Subcutaneous adipose tissue (tissue), 4 donors: ENCODE results near the gene METTL9. TPM values are rescaled to one million over a fixed set of nuclear protein-coding genes. Genes with fewer than 3 reads are reported as not detected.

Experiments
- CTCF ChIP-seq: fragments of 450-650 bp; IDR thresholded peaks from one replicate; pipeline ENCODE4 v1.5.1; 2016; ENCODE audit warnings: low read depth, mild to moderate bottlenecking, control low read depth, antibody characterized with exemption, moderate library complexity
- total RNA-seq, 4 donors: library from RNA; depleted of rRNA; stranded (reverse); fragments of >200 nt; gene quantifications; one replicate each; pipeline ENCODE4 v1.1.0, GENCODE V29; 2016

METTL9 gene
- total RNA-seq, 4 donors from 2014 or later: 117 to 230 (median 158) TPM

- no peak for TF ChIP-seq CTCF
These were observed 37.9 kb downstream of the METTL9 start for GRCh38 chr16:21637032-21637968.

- no peak for TF ChIP-seq CTCF
These were observed 39.2 kb downstream of the METTL9 start for GRCh38 chr16:21638573-21638975.

DNA sequence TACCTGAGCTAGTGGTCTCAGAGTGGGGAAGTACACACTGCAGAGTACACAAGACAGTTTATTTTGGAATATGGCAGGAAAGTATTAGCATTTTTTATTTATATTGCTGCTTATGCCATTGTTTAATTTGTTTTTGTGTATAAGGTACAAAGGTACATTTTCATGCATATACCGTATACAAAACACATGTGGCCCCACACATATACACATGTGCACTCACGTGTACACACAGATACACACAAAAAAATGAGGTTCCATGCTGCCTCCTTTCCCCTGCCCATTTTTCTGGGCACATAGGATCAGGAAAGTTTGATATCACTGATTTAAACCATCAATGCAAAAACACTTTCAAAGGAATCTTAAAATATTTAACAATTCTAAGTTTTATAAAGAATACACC lies 40.1 kb downstream of the METTL9 start:
- TF ChIP-seq CTCF: no peak

DNA sequence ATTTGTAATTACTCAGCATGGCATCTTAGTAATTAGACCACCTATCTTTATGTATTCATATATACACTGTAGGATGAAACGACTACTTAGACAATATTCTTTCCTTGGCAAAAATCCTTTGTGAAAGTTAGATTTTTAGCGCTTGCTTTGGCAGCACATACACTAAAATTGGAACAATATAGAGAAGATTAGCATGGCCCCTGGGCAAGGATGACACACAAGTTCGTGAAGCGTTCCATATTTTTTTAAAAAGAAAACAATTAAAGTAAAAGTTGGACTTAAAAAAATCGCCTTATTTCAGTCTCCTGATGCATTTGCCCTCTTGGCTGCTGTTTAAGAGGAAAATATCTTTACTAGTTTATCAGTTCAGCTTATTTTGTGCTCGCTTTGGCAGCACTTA lies 42.5 kb downstream of the METTL9 start:
- no peak for TF ChIP-seq CTCF

DNA sequence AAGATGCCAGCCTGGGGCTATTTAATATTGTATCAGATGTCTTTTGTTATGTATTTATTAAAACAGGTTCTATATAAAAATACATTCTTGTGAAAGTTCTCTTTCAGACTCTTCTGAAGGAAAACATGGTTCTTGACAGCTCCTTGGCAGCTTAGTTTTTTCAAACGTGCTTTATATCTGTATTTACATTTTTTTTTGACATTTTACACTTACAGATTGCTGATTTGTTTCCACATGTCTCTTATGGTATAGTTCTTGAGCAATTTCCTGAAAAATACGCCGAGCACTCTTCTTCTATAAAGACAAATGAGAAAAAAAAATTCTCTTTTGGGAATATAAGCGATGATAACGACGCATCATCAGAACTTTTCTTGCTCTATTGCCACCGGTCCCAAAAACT lies 43.5 kb downstream of the METTL9 start:
- no peak for TF ChIP-seq CTCF

DNA sequence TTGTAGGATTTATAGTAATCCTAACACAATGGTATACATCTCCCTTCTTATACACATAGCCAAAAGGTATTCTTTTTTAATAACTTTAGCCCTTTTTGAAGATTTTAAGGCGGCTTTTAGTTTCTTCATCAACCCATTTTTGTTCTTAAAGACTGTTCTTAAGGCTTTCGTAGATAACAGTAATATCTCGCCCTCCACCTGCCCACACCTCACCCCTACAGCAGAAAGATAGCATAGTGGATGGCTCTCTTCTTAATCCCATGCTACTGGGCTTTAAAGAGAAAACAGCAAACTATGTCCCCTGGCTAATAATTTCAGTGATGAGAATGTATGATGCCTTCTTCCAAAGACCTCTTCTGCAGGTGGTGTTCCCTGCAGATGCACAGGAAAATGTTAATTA lies 44.4 kb downstream of the METTL9 start:
- TF ChIP-seq CTCF: no peak

DNA sequence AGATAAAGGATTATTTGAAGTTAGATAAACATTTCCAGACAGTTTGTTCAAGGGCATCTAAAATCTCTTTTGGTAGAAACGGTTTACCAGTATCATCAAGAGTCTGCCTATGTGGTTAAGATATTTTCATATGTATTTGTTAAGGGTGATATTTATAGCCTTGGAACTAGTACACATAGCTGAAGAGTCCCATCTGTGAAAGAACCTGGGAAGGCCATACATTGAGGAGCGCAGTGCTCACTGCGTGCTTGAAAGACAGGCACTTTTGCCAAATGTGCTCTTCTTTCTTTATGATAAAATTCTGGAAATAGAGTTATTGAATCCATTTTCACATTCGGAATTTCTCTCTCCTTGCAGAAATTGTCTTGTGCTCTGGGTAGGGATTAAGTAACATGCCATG lies 45.3 kb downstream of the METTL9 start:
- no peak for TF ChIP-seq CTCF
